T-cell (primary cell): ENCODE data around the gene SPINK4. TPM values are rescaled to one million over a fixed set of nuclear protein-coding genes. Genes with fewer than 3 reads are reported as not detected.

ENCODE experiments used
- ATAC-seq, 4 experiments: fragments of 200-7000 bp in 3 of 4; fragments of 150-1000 bp in 1 of 4; cut with Tn5 transposase; replicated peaks in 1 of 4; 1 replicate in 3 of 4; 2 replicates in 1 of 4; pipeline ENCODE4 v1.10.0; 2021; ENCODE audit warnings: moderate library complexity in 3 of 4, mild to moderate bottlenecking in 2 of 4, moderate number of reproducible peaks in 1 of 4
- CTCF ChIA-PET, 2 donors: fragments of 300-600 bp; sonication (Branson Sonifier 250); formaldehyde crosslinking; loops; one replicate each; lab custom pipeline; 2022; ENCODE audit warnings: antibody characterized with exemption in 2 of 2; lab: Charles Lee
- POLR2A ChIA-PET, 2 donors: fragments of 300-600 bp; sonication (Branson Sonifier 250); formaldehyde crosslinking; loops; one replicate each; lab custom pipeline; 2022; ENCODE audit warnings: antibody characterized with exemption in 2 of 2; lab: Charles Lee
- DNase-seq, 35 experiments: peaks; one replicate each; pipeline versions ENCODE4 v3.0.0 to v3.0.0-alpha.2; 2013 to 2023
- H3K27ac ChIP-seq: one replicate; pipeline ENCODE4 v1.5.1; 2013; ENCODE audit warnings: low read length
- H3K27me3 ChIP-seq, 2 experiments: replicated peaks in 1 of 2; 1 replicate in 1 of 2; 2 replicates in 1 of 2; pipeline versions ENCODE4 v1.6.1 to v1.7.0; 2013; ENCODE audit warnings: low read length in 1 of 2, mixed read lengths in 1 of 2; ENCODE audit not compliant: control insufficient read depth in 2 of 2, insufficient read depth in 2 of 2; ENCODE audit errors: extremely low read depth in 1 of 2
- H3K36me3 ChIP-seq, 2 donors: 1 replicate in 1 of 2; 2 replicates in 1 of 2; pipeline versions ENCODE4 v1.6.1 to v1.7.0; 2013; ENCODE audit warnings: low read length in 1 of 2; ENCODE audit not compliant: control insufficient read depth in 2 of 2, insufficient read depth in 1 of 2; ENCODE audit errors: extremely low read depth in 1 of 2
- H3K4me1 ChIP-seq, 2 experiments: 1 replicate in 1 of 2; 2 replicates in 1 of 2; pipeline versions ENCODE4 v1.6.1 to v1.7.0; 2013; ENCODE audit warnings: low read length in 2 of 2, mixed read lengths in 1 of 2; ENCODE audit not compliant: insufficient read depth in 2 of 2, control insufficient read depth in 1 of 2; ENCODE audit errors: extremely low read depth in 1 of 2
- H3K4me3 ChIP-seq, 2 donors: 1 replicate in 1 of 2; 2 replicates in 1 of 2; pipeline versions ENCODE4 v1.5.1 to v1.7.0; 2013; ENCODE audit warnings: mild to moderate bottlenecking in 2 of 2, low read length in 1 of 2, moderate library complexity in 1 of 2; ENCODE audit not compliant: control insufficient read depth in 1 of 2; ENCODE audit errors: extremely low read depth in 1 of 2
- H3K9me3 ChIP-seq: 2 replicates; pipeline ENCODE4 v1.7.0; 2013
- H3K27ac Mint-ChIP-seq, 2 donors: one replicate each; pipeline ENCODE4 v1.8.0; 2020 to 2021; ENCODE audit warnings: mild to moderate bottlenecking in 2 of 2, mixed read lengths in 2 of 2
- H3K27me3 Mint-ChIP-seq, 2 donors: one replicate each; pipeline ENCODE4 v1.8.0; 2021 to 2022; ENCODE audit warnings: mixed read lengths in 2 of 2
- H3K36me3 Mint-ChIP-seq: one replicate; pipeline ENCODE4 v1.8.0; 2021; ENCODE audit warnings: mixed read lengths
- H3K4me1 Mint-ChIP-seq, 3 donors: one replicate each; pipeline ENCODE4 v1.8.0; 2020 to 2022; ENCODE audit warnings: mixed read lengths in 3 of 3, mild to moderate bottlenecking in 1 of 3
- H3K4me3 Mint-ChIP-seq, 3 donors: one replicate each; pipeline ENCODE4 v1.8.0; 2020 to 2022; ENCODE audit warnings: mild to moderate bottlenecking in 3 of 3, mixed read lengths in 3 of 3, moderate library complexity in 3 of 3
- H3K9me3 Mint-ChIP-seq, 3 donors: one replicate each; pipeline ENCODE4 v1.8.0; 2020 to 2022; ENCODE audit warnings: mixed read lengths in 3 of 3
- WGBS: methylation state at CpG from one replicate; pipeline ENCODE4 v1.1.5; 2013; ENCODE audit warnings: missing lambda C conversion rate; ENCODE audit not compliant: insufficient coverage; 5-methylcytosine and 5-hydroxymethylcytosine counted together
- total RNA-seq, 35 experiments: library from RNA in 6 of 35; stranded (reverse) in 6 of 35; fragments of 120-200 nt in 1 of 35; gene quantifications; one replicate each; pipeline versions ENCODE4 v1.2.1 to v1.2.4 and lab custom pipeline; 2013 to 2026

The SPINK4 gene
- total RNA-seq, 5 donors from 2014 or later (not counting 1 experiment from before 2014, with no cell fraction given): not detected

DNA sequence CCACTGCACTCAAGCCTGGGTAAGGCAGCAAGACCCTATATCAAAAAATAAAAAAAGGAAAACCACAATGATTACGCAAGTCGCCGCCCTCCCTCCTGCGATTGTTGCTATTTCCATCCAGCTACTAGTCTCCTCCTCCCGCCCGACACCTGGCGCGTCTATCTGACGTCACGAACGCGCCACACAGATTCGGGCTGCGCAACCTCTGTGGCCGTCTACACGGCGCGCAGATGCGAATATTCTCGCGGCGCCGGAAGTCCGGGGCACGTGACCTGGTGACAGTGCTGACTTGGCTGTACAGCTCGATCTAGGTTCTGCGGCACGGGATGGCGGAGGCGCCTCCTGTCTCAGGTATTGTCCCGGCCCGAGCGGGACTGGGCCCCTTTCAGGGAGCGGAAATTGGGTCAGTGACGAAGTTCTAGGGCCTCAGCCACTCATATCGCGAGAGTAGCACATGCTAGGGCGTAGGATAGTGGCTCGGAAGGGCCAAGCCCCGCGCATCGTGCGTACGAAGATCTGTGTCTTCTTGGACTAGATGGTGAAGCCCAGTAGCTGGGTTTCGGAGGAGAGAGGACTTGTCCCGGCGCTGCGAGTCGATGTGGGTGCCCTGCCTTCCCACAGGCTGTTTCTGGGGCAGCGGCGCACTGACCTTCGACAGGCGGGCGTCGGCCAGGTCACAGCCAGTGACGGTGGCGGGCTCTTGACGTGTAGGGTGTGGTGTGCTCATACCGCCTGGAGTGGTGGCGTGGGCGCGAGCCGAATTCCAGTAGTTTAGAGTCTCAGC lies 50.5 kb downstream of the SPINK4 start, which contains the start of gene NFX1:
NFX1 (plus strand) TSS at position 270 of the 784 bp plus-strand sequence; CDS start at position 327, 57 bp downstream.
- WGBS: under 1% methylated on average over 58 of the region's 63 CpGs

DNA sequence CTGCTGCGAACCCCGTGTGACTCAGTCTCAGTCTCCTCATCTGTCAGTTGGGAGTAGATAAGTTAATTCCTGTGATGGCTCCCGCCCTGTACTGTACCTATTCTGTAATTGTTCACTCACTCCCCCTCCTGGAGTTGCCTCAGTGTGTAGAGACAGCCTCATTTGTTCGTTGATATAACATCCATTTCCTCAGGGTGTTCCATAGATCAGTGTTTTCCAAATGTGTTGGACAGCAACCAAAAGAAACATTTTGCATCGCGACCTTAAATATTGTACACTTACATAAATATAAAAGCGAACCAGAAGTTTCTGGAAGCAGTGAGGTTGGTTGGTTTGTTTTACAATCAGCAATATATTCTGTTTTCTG lies 51.0 kb downstream of the SPINK4 start:
- Histone ChIP-seq H3K36me3 (peaks cover 3 to 29% of the 10 kb centered on the region in 2 donors), H3K27ac (peak overlapping the region; percentile 100), H3K4me1 (peaks cover 19 to 59% of the 10 kb centered on the region in 2 experiments), H3K27me3 (no peaks in the 10 kb centered on the region), H3K9me3 (no peaks in the 10 kb centered on the region), H3K4me3 (peak overlapping the region; percentile 78 to 88)
- no peaks in the 10 kb centered on the region for H3K27me3 Mint-ChIP-seq
- DNase-seq (no peak), ATAC-seq (peak in 2 of 4 experiments; percentile 6 to 16)
- peak overlapping the region; percentile 84 to 99 (median 98) for H3K4me3 Mint-ChIP-seq
- no CpG with 5 or more reads among the region's 7 CpGs for WGBS
- ChIA-PET POLR2A (interaction anchor here (0.7 to 1.4 kb wide), 3 partner anchors 25 to 892 kb away, joined by 3 to 8 read pairs (median 4); partner anchors contain the start of gene DNAJA1 (in 1 of the 2)), CTCF (interaction anchor here in 1 of 2 donors (1.2 kb wide), 1 partner anchor 12 kb away, joined by 3 read pairs; no protein-coding TSS in a partner anchor)
- H3K4me1 Mint-ChIP-seq: peaks cover 43 to 70% (median 65%) of the 10 kb centered on the region in 3 donors
- peak overlapping the region; percentile 100 for H3K27ac Mint-ChIP-seq
- H3K36me3 Mint-ChIP-seq: peaks cover 34% of the 10 kb centered on the region
- no peaks in the 10 kb centered on the region for H3K9me3 Mint-ChIP-seq

More for the DNA sequence above, 50.5 kb downstream of the SPINK4 start, which contains the start of gene NFX1:
- ChIA-PET POLR2A (interaction anchor here (0.5 to 1.4 kb wide), 11 partner anchors 26 to 268 kb away, joined by 3 to 17 read pairs (median 4); partner anchors contain the start of genes NOL6 (in 2 of the 2), DNAJA1 (in 1 of the 2) and SMU1 (in 1 of the 2)), CTCF (interaction anchor here in 1 of 2 donors (0.6 to 1.2 kb wide), 11 partner anchors 12 to 889 kb away, joined by 3 to 10 read pairs (median 5); partner anchors contain the start of genes BAG1, CHMP5, NOL6 and SMU1)
- Histone ChIP-seq H3K9me3 (no peaks in the 10 kb centered on the region), H3K4me1 (peaks cover 19 to 53% of the 10 kb centered on the region in 2 experiments), H3K27ac (peak within 1 kb of the TSS; percentile 100), H3K27me3 (no peaks in the 10 kb centered on the region), H3K36me3 (peaks cover 3 to 25% of the 10 kb centered on the region in 2 donors), H3K4me3 (peak within 1 kb of the TSS; percentile 85 to 88)
- no peaks in the 10 kb centered on the region for H3K27me3 Mint-ChIP-seq
- H3K4me3 Mint-ChIP-seq: peak within 1 kb of the TSS; percentile 84 to 99 (median 98)
- ATAC-seq (peak; percentile 86 to 90 (median 88)), DNase-seq (peak; percentile 96 to 100 (median 99))
- peaks cover 32% of the 10 kb centered on the region for H3K36me3 Mint-ChIP-seq
- H3K27ac Mint-ChIP-seq: peak within 1 kb of the TSS; percentile 100
- no peaks in the 10 kb centered on the region for H3K9me3 Mint-ChIP-seq
- H3K4me1 Mint-ChIP-seq: peaks cover 37 to 65% (median 61%) of the 10 kb centered on the region in 3 donors

DNA sequence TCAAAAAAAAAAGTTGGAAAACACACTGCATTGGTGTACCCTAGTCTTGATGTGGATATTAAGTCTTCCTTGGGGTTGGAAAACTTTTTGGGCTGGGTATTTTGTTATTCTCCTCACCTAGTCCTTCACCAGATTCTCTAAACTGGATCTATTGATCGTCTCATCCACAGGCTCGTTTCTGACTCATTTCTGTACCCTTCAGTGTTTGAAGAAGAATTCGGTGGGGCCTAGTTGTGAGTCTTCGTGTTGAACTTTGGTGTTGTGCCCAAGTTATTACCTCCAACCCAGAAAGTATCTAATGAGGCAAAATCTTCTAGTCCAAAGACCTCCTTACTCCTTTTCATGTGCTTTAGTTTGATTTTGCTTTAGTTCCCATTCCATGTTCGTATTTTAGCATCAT lies 51.9 kb downstream of the SPINK4 start:
- WGBS: 89% methylated on average over 1 of the region's 5 CpGs
- Mint-ChIP-seq H3K9me3 (no peaks in the 10 kb centered on the region), H3K36me3 (peaks cover 39% of the 10 kb centered on the region), H3K4me3 (peak overlapping the region; percentile 84 to 99 (median 98)), H3K4me1 (peaks cover 52 to 75% (median 71%) of the 10 kb centered on the region in 3 donors), H3K27me3 (no peaks in the 10 kb centered on the region), H3K27ac (peak overlapping the region; percentile 82 to 85)
- no peaks in the 10 kb centered on the region for H3K9me3 ChIP-seq
- ChIA-PET POLR2A (interaction anchor here in 1 of 2 donors (0.7 kb wide), 1 partner anchor 891 kb away, joined by 3 read pairs; no protein-coding TSS in a partner anchor), CTCF (interaction anchor here in 1 of 2 donors (1.2 kb wide), 1 partner anchor 11 kb away, joined by 3 read pairs; no protein-coding TSS in a partner anchor)
- H3K4me3 ChIP-seq: no peak overlapping the region
- H3K4me1 ChIP-seq: peaks cover 20 to 65% of the 10 kb centered on the region in 2 experiments
- no peaks in the 10 kb centered on the region for H3K27me3 ChIP-seq
- DNase-seq: no peak
- H3K27ac ChIP-seq: peak overlapping the region; percentile 21
- peaks cover 3 to 38% of the 10 kb centered on the region in 2 donors for H3K36me3 ChIP-seq
- no peak for ATAC-seq

GRCh38 chr9:33293782-33294181 lies 53.8 kb downstream of the SPINK4 start:
- CTCF ChIA-PET: no interaction called here
- Histone ChIP-seq H3K27me3 (no peaks in the 10 kb centered on the region), H3K9me3 (no peaks in the 10 kb centered on the region), H3K36me3 (peaks cover 3 to 57% of the 10 kb centered on the region in 2 donors), H3K4me1 (peaks cover 25 to 67% of the 10 kb centered on the region in 2 experiments), H3K27ac (no peak overlapping the region), H3K4me3 (no peak overlapping the region)
- H3K36me3 Mint-ChIP-seq: peaks cover 56% of the 10 kb centered on the region
- peak overlapping the region in 1 of 3 donors; percentile 84 for H3K4me3 Mint-ChIP-seq
- ATAC-seq (no peak), DNase-seq (no peak)
- H3K9me3 Mint-ChIP-seq: no peaks in the 10 kb centered on the region
- H3K27ac Mint-ChIP-seq: no peak overlapping the region
- POLR2A ChIA-PET: no interaction called here
- H3K27me3 Mint-ChIP-seq: no peaks in the 10 kb centered on the region
- WGBS: 100% methylated on average over 1 of the region's 2 CpGs
- peaks cover 71 to 84% (median 80%) of the 10 kb centered on the region in 3 donors for H3K4me1 Mint-ChIP-seq

DNA sequence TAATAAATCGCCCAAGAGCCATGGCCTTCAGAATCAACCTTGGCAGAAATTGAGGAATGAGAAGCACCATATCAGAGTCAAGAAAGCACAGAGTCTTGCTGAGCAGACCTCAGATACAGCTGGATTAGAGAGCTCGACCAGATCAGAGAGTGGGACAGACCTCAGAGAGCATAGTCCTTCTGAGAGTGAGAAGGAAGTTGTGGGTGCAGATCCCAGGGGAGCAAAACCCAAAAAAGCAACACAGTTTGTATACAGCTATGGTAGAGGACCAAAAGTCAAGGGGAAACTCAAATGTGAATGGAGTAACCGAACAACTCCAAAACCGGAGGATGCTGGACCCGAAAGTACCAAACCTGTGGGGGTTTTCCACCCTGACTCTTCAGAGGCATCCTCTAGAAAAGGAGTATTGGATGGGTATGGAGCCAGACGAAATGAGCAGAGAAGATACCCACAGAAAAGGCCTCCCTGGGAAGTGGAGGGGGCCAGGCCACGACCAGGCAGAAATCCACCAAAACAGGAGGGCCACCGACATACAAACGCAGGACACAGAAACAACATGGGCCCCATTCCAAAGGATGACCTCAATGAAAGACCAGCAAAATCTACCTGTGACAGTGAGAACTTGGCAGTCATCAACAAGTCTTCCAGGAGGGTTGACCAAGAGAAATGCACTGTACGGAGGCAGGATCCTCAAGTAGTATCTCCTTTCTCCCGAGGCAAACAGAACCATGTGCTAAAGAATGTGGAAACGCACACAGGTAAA lies 54.9 kb downstream of the SPINK4 start:
- Histone ChIP-seq H3K4me3 (no peak overlapping the region), H3K4me1 (peaks cover 20 to 56% of the 10 kb centered on the region in 2 experiments), H3K36me3 (peaks cover 3 to 64% of the 10 kb centered on the region in 2 donors), H3K27me3 (no peaks in the 10 kb centered on the region), H3K9me3 (no peaks in the 10 kb centered on the region), H3K27ac (no peak overlapping the region)
- Mint-ChIP-seq H3K27me3 (no peaks in the 10 kb centered on the region), H3K4me1 (peaks cover 80 to 94% (median 89%) of the 10 kb centered on the region in 3 donors), H3K27ac (peak overlapping the region in 1 of 2 donors; percentile 1), H3K9me3 (no peaks in the 10 kb centered on the region), H3K4me3 (peak overlapping the region in 1 of 3 donors; percentile 42), H3K36me3 (peaks cover 66% of the 10 kb centered on the region)
- CTCF ChIA-PET: no interaction called here
- DNase-seq: no peak
- POLR2A ChIA-PET: no interaction called here
- 81% methylated on average over 3 of the region's 12 CpGs for WGBS
- no peak for ATAC-seq
